Measurements from ENCODE around the gene IFRD1.

DNA sequence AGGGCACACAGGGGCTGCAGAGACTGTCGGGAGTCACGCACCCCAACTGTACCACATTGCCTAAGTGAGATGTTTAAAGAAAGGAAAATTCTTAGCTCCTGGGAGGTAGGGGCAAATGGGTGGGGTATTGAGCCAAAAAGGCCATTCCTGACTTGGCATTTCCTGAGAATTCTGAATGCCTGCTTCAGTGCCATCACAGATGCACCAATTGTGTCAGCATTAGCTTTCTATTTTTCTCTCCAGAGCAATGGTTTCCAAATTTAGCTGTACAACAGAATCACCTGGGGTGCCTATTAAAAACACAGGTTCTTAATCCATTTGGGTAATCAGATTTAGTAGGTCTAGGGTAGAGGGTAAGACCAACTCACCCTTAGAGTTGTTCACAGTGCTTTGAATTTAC, 73.6 kb downstream of the IFRD1 start:
- no peak for TF ChIP-seq CTCF (IDR thresholded peaks at IDR 0.05)
- no peak for TF ChIP-seq POLR2AphosphoS5 (IDR thresholded peaks at IDR 0.05)
- no peak for TF ChIP-seq EP300 (IDR thresholded peaks at IDR 0.05)
- TF ChIP-seq POLR2A (IDR thresholded peaks at IDR 0.05) = no peak

Data from sigmoid colon (tissue), 4 donors.